Transverse colon (tissue), 4 donors: ENCODE data around the gene BST1. TPM values are rescaled to one million over a fixed set of nuclear protein-coding genes. Genes with fewer than 3 reads are reported as not detected.

Experiments
- DNase-seq: peaks from one replicate; pipeline ENCODE4 v3.0.0-alpha.2; 2019
- H3K27ac ChIP-seq, 4 donors: fragments of 200-600 bp; sonication (generic); 2 replicates each; pipeline ENCODE4 v1.5.1; 2016 to 2018; ENCODE audit warnings: inconsistent platforms in 4 of 4
- H3K27me3 ChIP-seq: fragments of 200-600 bp; sonication (generic); 2 replicates; pipeline ENCODE4 v1.5.1; 2017; ENCODE audit warnings: inconsistent platforms
- H3K36me3 ChIP-seq, 4 donors: fragments of 200-600 bp; sonication (generic); 2 replicates each; pipeline ENCODE4 v1.5.1; 2017 to 2019; ENCODE audit warnings: inconsistent platforms in 4 of 4
- H3K4me1 ChIP-seq, 4 donors: fragments of 200-600 bp; sonication (generic); 2 replicates each; pipeline ENCODE4 v1.5.1; 2017 to 2020; ENCODE audit warnings: inconsistent platforms in 4 of 4
- H3K4me3 ChIP-seq, 4 donors: fragments of 200-600 bp; sonication (generic); 1 replicate in 1 of 4; 2 replicates in 3 of 4; pipeline versions ENCODE4 v1.5.1 to v1.6.1; 2017 to 2019; ENCODE audit warnings: inconsistent platforms in 4 of 4
- H3K9me3 ChIP-seq, 2 donors: fragments of 200-600 bp; sonication (generic); 2 replicates each; pipeline ENCODE4 v1.5.1; 2017 to 2019; ENCODE audit warnings: inconsistent platforms in 2 of 2
- CTCF ChIP-seq, 5 experiments: fragments of 200-600 bp in 3 of 5; fragments of 450-650 bp in 2 of 5; sonication (generic) in 3 of 5; IDR thresholded peaks; 1 replicate in 2 of 5; 2 replicates in 3 of 5; pipeline ENCODE4 v1.5.1; 2016 to 2017; ENCODE audit warnings: antibody characterized with exemption in 5 of 5, inconsistent platforms in 3 of 5, mild to moderate bottlenecking in 2 of 5, moderate library complexity in 1 of 5
- EP300 ChIP-seq: sonication (generic); formaldehyde crosslinking; IDR thresholded peaks from one replicate; pipeline ENCODE4 v1.6.1; 2017; ENCODE audit warnings: antibody characterized with exemption, low read depth
- POLR2A ChIP-seq: fragments of 450-650 bp; IDR thresholded peaks from one replicate; pipeline ENCODE4 v1.6.1; 2016; ENCODE audit warnings: antibody characterized with exemption, mild to moderate bottlenecking, moderate library complexity
- POLR2AphosphoS5 ChIP-seq, 3 donors: sonication (generic); formaldehyde crosslinking; IDR thresholded peaks; one replicate each; pipeline ENCODE4 v1.6.1; 2016; ENCODE audit warnings: antibody characterized with exemption in 3 of 3
- WGBS, 2 donors: methylation state at CpG; one replicate each; pipeline ENCODE4 v1.1.5; 2018; ENCODE audit warnings: low coverage in 1 of 2; 5-methylcytosine and 5-hydroxymethylcytosine counted together
- in situ Hi-C, 4 donors: fragments of 200-750 bp; cut with MboI; loops; one replicate each; pipeline versions ENCODE4 v1.15.0 to v1.15.1; 2017; ENCODE audit warnings: low sequenced_read_pairs in 3 of 4, low pct_ligation_motif_present in 1 of 4, low pct_unique_long_range_greater_than_20kb in 1 of 4
- intact Hi-C: fragments of 100-400 bp; cut with DNase I; formaldehyde crosslinking; loops from one replicate; pipeline ENCODE4 v1.15.1; 2023; ENCODE audit warnings: low total_unique reads
- total RNA-seq, 4 donors: library from RNA; depleted of rRNA; stranded (reverse); fragments of >200 nt; gene quantifications; one replicate each; pipeline ENCODE4 v1.1.0, GENCODE V29; 2016

The BST1 gene
- total RNA-seq, 4 donors from 2014 or later: 4.3 to 19.4 TPM; not detected in 2

- in situ Hi-C loops: loop anchor here in 1 of 4 donors (10.0 to 25.0 kb wide), 2 partner anchors 123 to 226 kb away; partner anchors contain the start of gene FGFBP2
These were observed 36.0 kb downstream of the BST1 start for GRCh38 chr4:15738877-15739276.

GRCh38 chr4:15740764-15741404, 38.0 kb downstream of the BST1 start:
- Histone ChIP-seq H3K36me3 (no peaks in the 10 kb centered on the region), H3K27me3 (no peaks in the 10 kb centered on the region), H3K4me1 (no peaks in the 10 kb centered on the region), H3K27ac (no peak overlapping the region), H3K4me3 (no peak overlapping the region), H3K9me3 (peaks cover 0 to 4% of the 10 kb centered on the region in 2 donors)
- TF ChIP-seq POLR2A (no peak), EP300 (no peak), POLR2AphosphoS5 (IDR thresholded peaks at IDR 0.05) (no peak), CTCF (IDR thresholded peaks at IDR 0.05) (no peak)
- DNase-seq: no peak
- intact Hi-C loops: no loop called here
- in situ Hi-C loops: loop anchor here in 1 of 4 donors (25.0 kb wide), 1 partner anchor 121 kb away; no protein-coding TSS in a partner anchor
- WGBS, 2 donors: 79 to 90% methylated on average over 6 to 11 of the region's 11 CpGs

More at GRCh38 chr4:15738877-15739276, 36.0 kb downstream of the BST1 start:
- no peak overlapping the region for H3K4me3 ChIP-seq
- H3K4me1 ChIP-seq: no peaks in the 10 kb centered on the region
- H3K9me3 ChIP-seq: peaks cover 0 to 4% of the 10 kb centered on the region in 2 donors
- no peak for TF ChIP-seq CTCF (IDR thresholded peaks at IDR 0.05)
- WGBS, 2 donors: 61% methylated on average over 1 of the region's 1 CpG; no CpG with 5 or more reads in 1 of the 2 donors
- no peaks in the 10 kb centered on the region for H3K27me3 ChIP-seq
- intact Hi-C loops: no loop called here
- no peaks in the 10 kb centered on the region for H3K36me3 ChIP-seq
- H3K27ac ChIP-seq: no peak overlapping the region
- DNase-seq: no peak

- H3K27ac ChIP-seq: no peak overlapping the region
- 63 to 83% methylated on average over 1 of the region's 1 CpG for WGBS, 2 donors
- H3K36me3 ChIP-seq: no peaks in the 10 kb centered on the region
- no peak for TF ChIP-seq EP300
- no peaks in the 10 kb centered on the region for H3K27me3 ChIP-seq
- DNase-seq: no peak
- H3K4me3 ChIP-seq: no peak overlapping the region
- peaks cover 0 to 4% of the 10 kb centered on the region in 2 donors for H3K9me3 ChIP-seq
- intact Hi-C loops (no loop called here), in situ Hi-C loops (loop anchor here in 1 of 4 donors (25.0 kb wide), 1 partner anchor 120 kb away; no protein-coding TSS in a partner anchor)
- no peaks in the 10 kb centered on the region for H3K4me1 ChIP-seq
These were observed 39.3 kb downstream of the BST1 start for GRCh38 chr4:15742083-15742582.

- H3K4me3 ChIP-seq: no peak overlapping the region
- H3K27me3 ChIP-seq: no peaks in the 10 kb centered on the region
- no peak for DNase-seq
- no peaks in the 10 kb centered on the region for H3K36me3 ChIP-seq
- TF ChIP-seq POLR2AphosphoS5 (IDR thresholded peaks at IDR 0.05): no peak
- TF ChIP-seq EP300: no peak
- no peak for TF ChIP-seq POLR2A
- H3K4me1 ChIP-seq: no peaks in the 10 kb centered on the region
- WGBS, 2 donors: 0 to 36% methylated on average over 1 of the region's 1 CpG
- no peak overlapping the region for H3K27ac ChIP-seq
- peaks cover 0 to 4% of the 10 kb centered on the region in 2 donors for H3K9me3 ChIP-seq
- in situ Hi-C loops: loop anchor here in 1 of 4 donors (25.0 kb wide), 1 partner anchor 120 kb away; no protein-coding TSS in a partner anchor
- intact Hi-C loops: no loop called here
These were observed 39.8 kb downstream of the BST1 start for GRCh38 chr4:15742637-15743036.

GRCh38 chr4:15744016-15744545, 41.2 kb downstream of the BST1 start:
- DNase-seq: no peak
- Histone ChIP-seq H3K36me3 (no peaks in the 10 kb centered on the region), H3K4me1 (no peaks in the 10 kb centered on the region), H3K4me3 (no peak overlapping the region), H3K27ac (no peak overlapping the region), H3K9me3 (peaks cover 0 to 4% of the 10 kb centered on the region in 2 donors), H3K27me3 (no peaks in the 10 kb centered on the region)
- no peak for TF ChIP-seq EP300
- no peak for TF ChIP-seq CTCF (IDR thresholded peaks at IDR 0.05)
- no peak for TF ChIP-seq POLR2A
- no peak for TF ChIP-seq POLR2AphosphoS5 (IDR thresholded peaks at IDR 0.05)
- WGBS, 2 donors: 40 to 67% methylated on average over 1 to 5 of the region's 5 CpGs
- intact Hi-C loops (no loop called here), in situ Hi-C loops (loop anchor here in 1 of 4 donors (25.0 kb wide), 1 partner anchor 118 kb away; no protein-coding TSS in a partner anchor)
